HG03175 (cell line): Measurements from ENCODE around the gene CLK1.
"Not testable (repeated sequence)": the region's sequence is repeated elsewhere in the genome, so short reads cannot be mapped to it uniquely, and the experiment has no call there.

Source experiments
- ATAC-seq: cut with Tn5 transposase; IDR thresholded peaks from one replicate; pipeline ENCODE4 v1.9.1; 2021; ENCODE audit warnings: mild to moderate bottlenecking, moderate library complexity; ENCODE audit not compliant: unreplicated experiment

Gene CLK1

DNA sequence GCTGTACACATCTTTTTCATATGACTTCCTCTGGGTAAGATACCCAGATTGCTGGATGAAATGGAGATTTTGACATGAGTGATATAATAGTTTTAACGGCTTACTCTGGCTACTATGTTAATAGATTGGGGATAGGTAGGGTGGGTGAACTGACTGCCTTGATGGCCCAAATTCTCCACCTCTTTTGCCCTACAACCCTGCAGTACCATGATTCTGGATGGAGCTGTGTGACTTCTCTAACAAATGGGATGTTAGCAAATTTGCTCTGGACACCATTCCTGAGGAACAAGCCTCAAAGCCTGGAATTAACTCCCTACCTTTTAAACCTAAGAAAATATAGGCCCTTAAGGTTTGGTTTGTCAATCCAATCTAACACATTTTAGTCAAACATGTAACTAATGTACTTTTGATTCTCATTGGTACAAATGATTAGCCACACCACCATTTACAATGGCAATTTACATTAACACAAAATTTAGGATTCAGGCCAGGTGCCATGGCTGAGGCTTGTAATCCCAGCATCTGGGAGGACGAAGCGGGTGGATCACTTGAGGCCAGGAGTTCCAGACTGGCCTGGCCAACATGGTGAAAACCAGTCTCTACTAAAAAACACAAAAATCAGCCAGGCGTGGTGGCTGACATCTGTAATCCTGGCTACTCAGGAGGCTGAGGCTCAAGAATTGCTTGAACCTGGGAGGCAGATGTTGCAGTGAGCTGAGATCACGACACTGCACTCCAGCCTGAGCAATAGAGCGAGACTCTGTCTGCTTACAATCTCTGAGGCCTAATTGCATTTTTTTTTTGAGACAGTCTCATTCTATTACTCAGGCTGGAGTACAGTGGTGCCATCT lies 12.8 kb downstream of the CLK1 start:
- no peak for ATAC-seq

GRCh38 chr2:200850512-200851256 lies 13.8 kb downstream of the CLK1 start:
- no peak for ATAC-seq

DNA sequence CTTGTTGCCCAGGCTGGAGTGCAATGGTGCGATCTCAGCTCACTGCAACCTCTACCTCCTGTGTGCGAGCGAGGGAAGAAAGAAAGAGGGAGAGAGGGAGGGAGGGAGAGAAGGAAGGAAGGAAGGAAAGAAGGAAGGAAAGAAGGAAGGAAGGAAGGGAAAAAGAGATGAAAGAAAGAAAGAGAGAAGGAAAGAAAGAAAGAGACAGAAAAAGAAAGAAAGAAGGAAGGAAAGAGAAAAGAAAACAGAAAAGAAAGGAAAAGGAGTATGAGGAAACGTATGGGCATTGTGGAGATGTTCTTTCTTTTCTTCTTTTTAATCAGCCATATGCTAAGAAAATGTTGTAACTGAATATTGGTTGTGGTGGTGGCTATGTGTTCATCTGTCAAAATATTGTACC lies 16.5 kb downstream of the CLK1 start:
- no peak for ATAC-seq

GRCh38 chr2:200847269-200847668 lies 17.2 kb downstream of the CLK1 start:
- ATAC-seq, result no peak

DNA sequence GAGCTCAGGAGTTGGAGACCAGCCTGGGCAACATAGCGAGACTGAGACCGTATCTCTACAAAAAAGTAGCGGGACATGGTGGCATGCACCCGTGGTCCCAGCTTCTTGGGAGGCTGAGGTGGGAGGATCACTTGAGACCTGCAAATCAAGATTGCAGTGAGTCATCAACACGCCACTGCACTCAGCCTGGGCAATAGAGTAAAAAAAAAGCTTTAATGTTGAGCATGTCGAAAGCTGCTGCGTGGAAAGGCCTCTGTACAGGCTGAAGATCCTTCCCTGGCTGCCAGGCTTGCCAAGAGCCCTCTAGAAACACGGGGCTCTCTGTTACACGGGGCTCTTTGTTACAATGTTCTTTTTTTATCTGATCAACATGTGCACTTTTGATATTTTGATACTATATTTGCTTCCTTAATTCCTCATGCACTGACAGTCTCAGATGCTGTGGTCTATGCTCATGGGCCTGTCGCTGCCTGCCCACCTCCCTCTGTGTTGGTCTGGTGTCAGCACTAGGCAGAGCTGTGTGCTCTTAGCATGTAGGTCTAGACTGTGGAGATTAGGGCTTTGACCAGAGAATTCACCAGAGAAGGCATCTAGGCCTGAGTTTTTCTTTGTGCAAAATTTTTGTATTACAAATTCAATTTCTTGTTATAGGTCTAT lies 18.7 kb downstream of the CLK1 start:
- ATAC-seq, result no peak

DNA sequence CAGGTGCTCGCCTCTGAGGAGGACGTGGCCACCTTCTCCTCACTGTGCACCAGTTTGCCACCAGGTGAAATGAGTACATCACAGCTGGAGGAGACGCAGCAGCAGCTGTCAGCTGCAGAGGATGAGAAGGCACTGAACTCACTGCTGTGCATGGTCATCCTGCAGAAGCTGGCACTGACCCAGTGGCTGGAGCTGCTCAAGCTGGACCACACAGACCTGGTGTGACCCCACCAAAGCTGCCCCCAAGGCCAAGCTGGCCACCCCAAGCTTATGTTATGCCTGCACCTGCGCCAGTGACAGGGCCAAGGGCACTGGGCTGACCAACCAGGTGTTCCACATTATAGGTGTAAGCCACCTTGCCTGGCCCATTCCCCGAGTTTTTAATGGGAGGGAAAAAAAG lies 19.3 kb downstream of the CLK1 start:
- no peak for ATAC-seq

DNA sequence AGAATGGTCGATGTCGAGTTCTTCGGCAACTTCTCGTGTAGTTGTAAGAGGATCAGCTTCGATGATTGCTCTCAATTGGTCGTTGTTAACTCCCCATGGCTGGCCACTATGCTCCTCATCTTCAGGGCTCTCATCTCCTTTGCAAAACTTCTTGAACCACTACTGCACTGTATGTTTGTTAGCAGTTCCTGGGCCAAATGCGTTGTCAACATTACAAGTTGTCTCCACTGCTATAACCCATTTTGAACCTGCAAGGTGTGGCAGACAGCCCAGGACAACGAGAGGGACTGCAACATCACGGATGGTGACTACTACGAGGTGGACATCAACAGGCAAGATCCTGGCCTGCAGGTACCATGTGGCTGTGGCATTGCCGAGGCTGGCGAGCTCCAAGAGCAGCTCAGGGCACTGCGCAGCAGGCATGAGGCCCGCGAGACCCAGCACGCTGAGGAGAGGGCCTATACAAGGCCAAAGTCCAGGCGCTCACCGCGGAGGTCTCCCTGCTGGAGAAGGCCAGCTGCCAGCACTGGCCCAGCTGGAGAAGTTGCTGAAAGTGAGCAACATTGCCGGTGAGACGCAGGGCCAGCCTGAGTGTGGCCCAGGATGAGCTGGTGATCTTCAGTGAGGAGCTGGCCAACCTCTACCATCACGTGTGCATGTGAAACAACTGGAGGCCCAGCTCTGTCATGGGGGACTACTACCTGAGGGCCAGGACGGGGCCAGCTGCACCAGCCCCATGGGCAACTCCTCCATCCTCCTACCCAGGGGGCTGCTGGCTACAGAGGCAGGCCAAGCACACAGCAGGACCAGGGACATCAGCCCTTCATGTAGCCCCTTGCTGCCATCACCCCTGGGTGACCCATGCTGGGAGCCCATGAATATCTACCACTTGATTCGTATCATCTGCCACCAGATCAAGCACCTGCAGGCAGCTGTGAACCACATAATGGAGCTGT lies 20.2 kb downstream of the CLK1 start:
- ATAC-seq, result no peak

- ATAC-seq, result no peak
These were observed 24.9 kb downstream of the CLK1 start for GRCh38 chr2:200839513-200839912.

DNA sequence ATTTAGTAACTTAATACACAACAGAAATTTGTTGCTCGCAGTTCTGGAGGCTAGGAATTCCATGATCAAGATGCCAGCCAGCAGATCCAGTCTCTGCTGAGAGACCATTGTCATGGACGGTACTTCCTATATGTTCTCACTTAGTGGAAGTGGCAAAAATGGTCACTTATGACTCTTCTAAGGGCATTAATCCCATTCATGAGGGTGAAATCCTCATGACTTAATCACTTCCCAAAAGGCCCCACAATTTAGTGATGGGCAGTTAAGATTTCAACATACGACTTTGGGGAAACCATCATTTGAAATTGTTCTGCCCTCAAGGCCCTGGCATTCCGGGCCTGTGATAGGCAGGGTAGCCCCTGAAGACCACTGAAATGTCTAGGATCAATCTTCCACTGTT lies 29.8 kb downstream of the CLK1 start:
- no peak for ATAC-seq

- no peak for ATAC-seq
These were observed 35.2 kb downstream of the CLK1 start for GRCh38 chr2:200829258-200829655.

DNA sequence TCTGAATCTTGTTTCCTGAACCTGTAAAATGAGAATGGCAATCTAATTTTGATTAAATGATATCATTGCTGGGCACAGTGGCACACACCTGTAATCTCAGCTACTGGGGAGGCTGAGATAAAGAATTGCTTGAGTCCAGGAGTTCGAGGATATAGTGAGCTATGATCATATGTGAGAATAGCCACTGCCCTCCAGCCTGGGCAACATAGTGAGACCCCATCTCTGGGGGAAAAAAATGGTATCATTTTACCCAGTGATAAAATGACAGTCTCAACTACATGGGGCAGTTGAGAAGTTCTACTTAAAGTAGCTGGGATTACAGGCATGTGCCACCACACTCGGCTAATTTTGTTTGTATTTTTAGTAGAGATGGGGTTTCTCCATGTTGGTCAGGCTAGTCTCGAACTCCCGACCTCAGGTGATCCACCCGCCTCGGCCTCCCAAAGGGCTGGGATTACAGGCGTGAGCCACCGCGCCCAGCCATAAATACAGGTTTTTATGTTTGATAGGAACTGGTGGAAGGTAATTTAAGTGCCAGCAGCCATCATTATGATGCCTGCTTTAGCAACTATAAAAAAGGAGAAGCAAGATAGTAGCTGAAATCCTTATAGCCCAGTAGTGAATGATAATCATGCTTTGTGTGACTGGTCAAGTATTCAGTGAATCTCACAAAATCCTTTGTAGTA lies 35.7 kb downstream of the CLK1 start:
- no peak for ATAC-seq

DNA sequence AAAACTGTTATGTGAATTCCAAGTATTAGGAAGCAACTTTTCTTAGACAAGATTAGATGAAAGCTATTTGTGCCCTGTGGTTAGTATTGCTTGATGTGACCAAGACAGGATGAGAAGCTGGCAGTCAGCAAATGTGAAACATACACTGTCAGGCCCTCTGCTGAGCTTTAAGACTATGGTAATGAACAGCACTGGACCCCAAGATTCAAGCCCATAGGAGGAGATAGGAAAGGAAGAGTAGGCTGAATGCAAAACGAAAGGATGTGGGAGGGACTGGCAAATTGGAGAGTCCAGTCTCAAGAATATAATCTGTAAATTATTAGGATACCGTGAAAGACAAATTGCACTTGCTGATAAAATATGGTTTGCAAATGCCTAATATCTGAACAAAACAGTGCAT lies 36.4 kb downstream of the CLK1 start:
- no peak for ATAC-seq

- no peak for ATAC-seq
These were observed 42.7 kb downstream of the CLK1 start for GRCh38 chr2:200821686-200822245.

GRCh38 chr2:200820573-200821234 lies 43.8 kb downstream of the CLK1 start:
- ATAC-seq, result no peak

DNA sequence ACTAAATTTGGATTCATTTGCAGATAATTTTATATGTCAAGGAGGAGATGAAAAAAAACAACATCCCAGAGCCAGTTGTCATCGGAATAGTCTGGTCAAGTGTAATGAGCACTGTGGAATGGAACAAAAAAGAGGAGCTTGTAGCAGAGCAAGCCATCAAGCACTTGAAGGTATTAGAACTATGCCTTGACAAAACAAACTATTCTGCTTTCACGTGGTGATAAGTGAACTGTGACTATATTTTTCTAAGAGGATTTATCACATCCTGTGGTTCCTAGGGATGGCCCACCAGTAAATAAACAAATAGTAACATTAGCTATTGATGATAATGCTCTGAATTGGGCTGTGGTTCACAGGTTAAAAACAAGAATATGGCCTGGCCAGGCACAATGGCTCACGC lies 45.7 kb downstream of the CLK1 start:
- not testable (repeated sequence) for ATAC-seq

- no peak for ATAC-seq
These were observed 49.5 kb downstream of the CLK1 start for GRCh38 chr2:200814917-200815316.

- no peak for ATAC-seq
These were observed 50.1 kb downstream of the CLK1 start for GRCh38 chr2:200814276-200814815.

- ATAC-seq, result peak; percentile 44
These were observed 52.1 kb downstream of the CLK1 start for GRCh38 chr2:200812122-200813022.
